NB4 (cell line): ENCODE data around the gene FBXO39.

ENCODE experiments used
- CTCF ChIP-seq: IDR thresholded peaks from one replicate; pipeline ENCODE4 v1.5.1; 2012; ENCODE audit warnings: low read depth, low read length
- MAX ChIP-seq: IDR thresholded peaks from 2 replicates; pipeline ENCODE4 v1.6.1; 2011; ENCODE audit warnings: low read depth, low read length
- MYC ChIP-seq: IDR thresholded peaks from 2 replicates; pipeline ENCODE4 v1.6.1; 2011; ENCODE audit warnings: low read depth, low read length
- POLR2A ChIP-seq: IDR thresholded peaks from 2 replicates; pipeline ENCODE4 v1.6.1; 2011; ENCODE audit warnings: mild to moderate bottlenecking; ENCODE audit not compliant: insufficient read length; ENCODE audit errors: extremely low read depth

GRCh38 chr17:6779411-6779810 lies 3.4 kb downstream of the FBXO39 start:
- no peak for TF ChIP-seq CTCF
- no peak for TF ChIP-seq POLR2A
- TF ChIP-seq MYC, result no peak
- TF ChIP-seq MAX, result no peak
